Adrenal gland (tissue), 12 donors: ENCODE results near the gene MAN1C1. TPM values are rescaled to one million over a fixed set of nuclear protein-coding genes. Genes with fewer than 3 reads are reported as not detected.

Experiments used
- DNase-seq, 7 donors: peaks; one replicate each; pipeline ENCODE4 v3.0.0-alpha.2; 2019 to 2020
- H3K27ac ChIP-seq, 5 donors: fragments of 200-600 bp; sonication (generic) in 4 of 5; 1 replicate in 3 of 5; 2 replicates in 2 of 5; pipeline versions ENCODE4 v1.5.1 to v1.8.0; 2016 to 2020; ENCODE audit warnings: mild to moderate bottlenecking in 1 of 5
- H3K27me3 ChIP-seq: fragments of 200-600 bp; 2 replicates; pipeline ENCODE4 v1.8.0; 2021
- H3K36me3 ChIP-seq, 2 donors: fragments of 200-600 bp; replicated peaks in 1 of 2; 1 replicate in 1 of 2; 2 replicates in 1 of 2; pipeline versions ENCODE4 v1.5.1 to v1.8.0; 2018 to 2022
- H3K4me1 ChIP-seq, 2 donors: fragments of 200-600 bp; replicated peaks in 1 of 2; 1 replicate in 1 of 2; 2 replicates in 1 of 2; pipeline versions ENCODE4 v1.5.1 to v1.8.0; 2018 to 2021
- H3K4me3 ChIP-seq, 4 donors: fragments of 200-600 bp; sonication (generic) in 3 of 4; one replicate each; pipeline ENCODE4 v1.5.1; 2016 to 2018
- H3K9me3 ChIP-seq, 3 donors: fragments of 200-600 bp; sonication (generic) in 1 of 3; replicated peaks in 1 of 3; 1 replicate in 2 of 3; 2 replicates in 1 of 3; pipeline versions ENCODE4 v1.5.1 to v1.8.0; 2016 to 2021
- POLR2A ChIP-seq, 2 donors: fragments of 450-650 bp; IDR thresholded peaks; one replicate each; pipeline ENCODE4 v1.6.1; 2017; ENCODE audit warnings: antibody characterized with exemption in 2 of 2, mild to moderate bottlenecking in 2 of 2, moderate library complexity in 1 of 2
- WGBS, 4 donors: extraction: QIAGEN DNeasy Blood & Tissue Kit in 2 of 4; methylation state at CpG; one replicate each; pipeline versions ENCODE4 v1.1.5 to v1.1.7; 2013 to 2017; 5-methylcytosine and 5-hydroxymethylcytosine counted together
- intact Hi-C, 2 donors: fragments of 100-400 bp; cut with DNase I; formaldehyde crosslinking; loops; one replicate each; pipeline versions ENCODE4 v1.14.1 to v1.15.0; 2022 to 2023
- polyA plus RNA-seq, 3 donors: library from polyadenylated mRNA; stranded (reverse); fragments of 200-250 nt in 2 of 3; fragments of 350-450 nt in 1 of 3; fragmentation: Illumina TruSeq in 1 of 3; extraction: RNeasy Lipid Tissue Mini Kit (QIAGEN cat#74804) in 1 of 3; gene quantifications; one replicate each; pipeline ENCODE4 v1.2.3, GENCODE V29; 2013 to 2014
- total RNA-seq, 9 donors: library from RNA; depleted of rRNA in 4 of 9; stranded (reverse); fragments of >200 nt in 4 of 9; fragments of 120-200 nt in 1 of 9; fragmentation: NEBNext Ultra II Directional in 1 of 9; extraction: Animal tissue kit (Norgen Biotek cat#: 25700) in 1 of 9; gene quantifications; one replicate each; pipeline versions ENCODE4 v1.1.0 to v1.2.4, GENCODE V29; 2013 to 2023
- TF ChIP-seq, protein P1 (sequence below), 6 experiments: fragments of 450-650 bp in 4 of 6; fragments of 200-600 bp in 2 of 6; sonication (generic) in 1 of 6; IDR thresholded peaks; 1 replicate in 5 of 6; 2 replicates in 1 of 6; pipeline versions ENCODE4 v1.5.1 to v1.8.0; 2016 to 2021; ENCODE audit warnings: antibody characterized with exemption in 6 of 6, mild to moderate bottlenecking in 2 of 6, moderate library complexity in 1 of 6
- donor health status: healthy with polysubstance abuse.
- donor health status: Bipolar disorder and iron deficiency.
- donor health status: DM: yes; HTN: yes; CAD: no.
- donor health status: DM: no; HTN: no; CAD: no.
- donor health status: DM: no; HTN: no; CAD: no.
- donor health status: DM: yes; HTN: yes; CAD: no.

MAN1C1 gene
- total and polyA plus RNA-seq, 12 donors, result 2.7 to 58.7 (median 27.7) TPM

DNA sequence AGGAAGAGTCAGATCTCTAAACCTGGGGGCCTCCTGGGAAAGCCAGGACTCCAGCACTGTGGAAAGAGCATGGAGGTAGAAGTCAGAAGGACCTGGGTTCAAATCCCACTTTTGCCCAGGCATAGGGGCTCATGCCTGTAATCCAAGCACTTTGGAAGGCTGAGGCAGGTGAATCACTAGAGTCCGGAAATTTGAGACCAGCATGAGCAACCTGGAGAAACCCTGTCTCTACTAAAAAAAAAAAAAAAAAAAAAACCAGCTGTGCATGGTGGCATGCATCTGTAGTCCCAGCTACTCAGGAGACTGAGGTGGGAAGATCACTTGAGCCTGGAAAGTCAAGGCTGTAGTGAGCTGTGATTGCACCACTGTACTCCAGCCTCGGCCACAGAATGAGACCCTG, 41.4 kb upstream of the MAN1C1 start:
- Histone ChIP-seq H3K4me3 (no peak overlapping the region), H3K4me1 (peaks cover 5 to 9% of the 10 kb centered on the region in 2 donors), H3K27me3 (no peaks in the 10 kb centered on the region), H3K9me3 (no peaks in the 10 kb centered on the region), H3K36me3 (no peaks in the 10 kb centered on the region), H3K27ac (no peak overlapping the region)
- intact Hi-C loops, result no loop called here
- no peak for TF ChIP-seq POLR2A (IDR thresholded peaks at IDR 0.05)
- TF ChIP-seq, protein P1, sequence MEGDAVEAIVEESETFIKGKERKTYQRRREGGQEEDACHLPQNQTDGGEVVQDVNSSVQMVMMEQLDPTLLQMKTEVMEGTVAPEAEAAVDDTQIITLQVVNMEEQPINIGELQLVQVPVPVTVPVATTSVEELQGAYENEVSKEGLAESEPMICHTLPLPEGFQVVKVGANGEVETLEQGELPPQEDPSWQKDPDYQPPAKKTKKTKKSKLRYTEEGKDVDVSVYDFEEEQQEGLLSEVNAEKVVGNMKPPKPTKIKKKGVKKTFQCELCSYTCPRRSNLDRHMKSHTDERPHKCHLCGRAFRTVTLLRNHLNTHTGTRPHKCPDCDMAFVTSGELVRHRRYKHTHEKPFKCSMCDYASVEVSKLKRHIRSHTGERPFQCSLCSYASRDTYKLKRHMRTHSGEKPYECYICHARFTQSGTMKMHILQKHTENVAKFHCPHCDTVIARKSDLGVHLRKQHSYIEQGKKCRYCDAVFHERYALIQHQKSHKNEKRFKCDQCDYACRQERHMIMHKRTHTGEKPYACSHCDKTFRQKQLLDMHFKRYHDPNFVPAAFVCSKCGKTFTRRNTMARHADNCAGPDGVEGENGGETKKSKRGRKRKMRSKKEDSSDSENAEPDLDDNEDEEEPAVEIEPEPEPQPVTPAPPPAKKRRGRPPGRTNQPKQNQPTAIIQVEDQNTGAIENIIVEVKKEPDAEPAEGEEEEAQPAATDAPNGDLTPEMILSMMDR (IDR thresholded peaks at IDR 0.05), result no peak
- DNase-seq, result no peak
- 85 to 100% (median 89%) methylated on average over 2 of the region's 2 CpGs for WGBS, 4 donors

DNA sequence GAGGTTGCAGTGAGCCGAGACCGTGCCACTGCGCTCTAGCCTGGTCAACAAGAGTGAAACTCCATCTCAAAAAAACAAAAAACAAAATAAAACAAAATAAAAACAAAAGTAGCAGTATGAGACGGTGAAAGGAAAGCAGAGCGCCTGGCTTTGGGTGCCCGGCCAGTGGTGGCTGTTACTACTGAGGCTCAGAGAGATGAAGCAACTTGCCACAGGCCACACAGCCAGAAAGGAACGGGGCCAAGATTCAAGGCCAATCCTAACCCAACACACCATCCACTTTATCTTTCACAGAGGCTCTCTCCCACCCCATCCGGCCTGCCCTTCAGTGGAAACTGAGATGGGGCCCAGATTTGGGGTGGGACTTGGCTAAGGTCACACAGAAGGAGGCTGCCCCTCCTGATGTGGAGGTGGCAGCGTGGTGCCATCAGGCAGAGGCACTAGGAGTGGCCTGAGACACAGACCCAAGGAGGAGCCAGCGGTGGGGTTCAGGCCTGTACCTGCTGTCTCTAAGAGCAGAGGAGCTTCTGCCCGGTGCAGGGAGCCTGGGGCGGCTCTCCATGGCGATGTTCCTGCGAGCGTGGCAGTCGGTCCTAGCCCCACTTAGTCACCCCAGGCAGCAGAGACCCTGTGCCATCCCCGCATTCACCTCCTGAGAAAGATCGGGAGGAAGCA, 40.0 kb upstream of the MAN1C1 start:
- 89 to 94% (median 90%) methylated on average over 15 to 18 of the region's 18 CpGs for WGBS, 4 donors
- Histone ChIP-seq H3K36me3 (no peaks in the 10 kb centered on the region), H3K9me3 (no peaks in the 10 kb centered on the region), H3K4me3 (no peak overlapping the region), H3K4me1 (peaks cover 5 to 6% of the 10 kb centered on the region in 2 donors), H3K27me3 (no peaks in the 10 kb centered on the region), H3K27ac (no peak overlapping the region)
- DNase-seq, result no peak
- no peak for TF ChIP-seq POLR2A (IDR thresholded peaks at IDR 0.05)
- TF ChIP-seq, protein P1 (IDR thresholded peaks at IDR 0.05), result no peak
- intact Hi-C loops, result no loop called here

DNA sequence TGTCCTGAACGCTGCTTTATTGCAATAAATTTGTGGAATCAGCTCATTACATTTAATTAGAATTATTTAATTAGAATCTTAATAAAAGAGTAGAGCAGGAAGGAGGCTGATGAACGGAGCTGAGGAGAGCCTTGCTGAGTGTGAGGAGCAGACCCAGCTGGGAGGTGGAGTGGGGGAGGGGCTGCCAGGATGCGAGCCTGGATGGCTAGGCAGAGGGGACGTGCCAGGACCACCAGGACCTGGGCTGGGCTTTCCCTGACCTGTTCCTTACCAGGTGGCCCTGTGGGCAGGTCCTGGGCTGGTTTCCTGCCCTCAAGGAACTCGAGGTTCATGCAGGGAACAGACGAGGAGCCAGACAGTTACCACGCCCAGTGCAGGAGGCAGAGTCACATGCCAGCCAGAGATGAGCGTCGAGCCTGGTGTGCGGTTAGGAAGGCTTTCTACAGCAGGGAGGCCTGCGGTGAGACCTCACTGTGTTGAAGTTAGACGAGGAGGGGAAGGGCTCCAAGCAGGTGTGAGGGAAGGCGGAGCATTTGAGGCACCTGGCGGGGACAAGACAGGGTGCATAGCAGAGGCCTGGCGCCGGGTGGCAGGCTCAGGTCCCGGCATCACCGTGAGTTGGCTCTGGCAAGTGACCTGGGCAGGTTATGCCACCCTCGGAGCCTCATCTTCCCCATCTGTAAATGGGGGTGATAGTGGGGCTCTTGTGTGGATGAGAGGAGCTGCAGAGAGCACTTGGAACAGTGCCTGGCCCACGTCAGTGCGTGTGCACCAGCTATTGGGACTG, 39.3 kb upstream of the MAN1C1 start:
- Histone ChIP-seq H3K4me3 (no peak overlapping the region), H3K27me3 (no peaks in the 10 kb centered on the region), H3K27ac (no peak overlapping the region), H3K4me1 (peaks cover 0 to 5% of the 10 kb centered on the region in 2 donors), H3K36me3 (no peaks in the 10 kb centered on the region), H3K9me3 (no peaks in the 10 kb centered on the region)
- intact Hi-C loops, result no loop called here
- WGBS, 4 donors, result 83 to 86% (median 86%) methylated on average over 21 of the region's 21 CpGs
- DNase-seq, result no peak
- TF ChIP-seq, protein P1 (IDR thresholded peaks at IDR 0.05), result no peak
- no peak for TF ChIP-seq POLR2A (IDR thresholded peaks at IDR 0.05)

DNA sequence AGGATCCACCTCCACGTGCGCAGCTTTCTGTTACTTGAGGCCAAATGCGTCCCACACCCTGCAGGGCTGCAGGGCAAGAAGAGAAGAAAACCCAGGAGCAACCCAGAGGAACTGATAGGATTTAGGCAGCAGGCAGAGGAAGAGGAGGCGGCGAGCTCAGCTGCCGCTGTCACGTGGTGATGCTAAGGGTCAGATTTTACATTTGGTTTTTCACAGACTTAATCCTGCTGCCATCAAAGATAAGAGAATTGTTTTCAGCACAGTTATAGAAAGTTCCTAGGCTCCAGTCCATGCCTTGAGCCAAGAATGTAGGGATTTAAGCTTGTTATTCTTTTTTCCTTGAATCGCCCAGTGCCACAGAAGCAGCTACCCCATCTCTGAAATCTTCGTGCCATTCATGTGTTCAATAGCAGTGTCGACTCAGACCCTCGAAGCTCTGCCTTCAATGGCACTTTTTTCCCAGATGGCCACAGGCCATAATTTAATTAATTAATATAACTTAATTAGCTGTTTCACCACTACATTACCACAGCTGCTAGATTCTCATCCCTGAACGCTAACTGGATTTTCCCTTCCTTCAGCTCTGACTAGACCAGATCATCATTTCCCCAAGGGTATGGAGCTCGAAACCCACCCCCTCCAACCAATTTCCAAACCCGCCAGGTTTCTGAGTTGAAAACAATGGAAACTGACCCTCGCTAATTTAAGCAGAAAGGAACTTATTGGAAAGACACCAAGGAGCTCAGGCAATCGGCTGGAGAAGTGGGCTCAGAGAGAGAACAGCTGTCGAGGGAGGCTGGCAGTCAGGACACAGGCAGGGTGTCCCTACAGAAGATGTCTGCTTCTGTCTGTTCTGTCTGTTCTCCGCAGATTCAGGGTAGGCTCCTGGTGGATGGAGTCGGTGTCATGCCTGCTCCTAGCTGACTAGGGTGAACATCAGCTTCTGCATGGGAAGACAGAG, 37.0 kb upstream of the MAN1C1 start:
- TF ChIP-seq, protein P1 (IDR thresholded peaks at IDR 0.05), result no peak
- no peak for TF ChIP-seq POLR2A (IDR thresholded peaks at IDR 0.05)

More for the DNA sequence above, 37.0 kb upstream of the MAN1C1 start:
- DNase-seq, result no peak
- Histone ChIP-seq H3K27me3 (no peaks in the 10 kb centered on the region), H3K4me3 (no peak overlapping the region), H3K4me1 (no peaks in the 10 kb centered on the region), H3K9me3 (no peaks in the 10 kb centered on the region), H3K36me3 (no peaks in the 10 kb centered on the region), H3K27ac (no peak overlapping the region)
- intact Hi-C loops, result no loop called here
- WGBS, 4 donors, result 81 to 84% (median 82%) methylated on average over 19 of the region's 19 CpGs
